Measurements from ENCODE around the gene LITAFD. TPM values are rescaled to one million over a fixed set of nuclear protein-coding genes. Genes with fewer than 3 reads are reported as not detected.

LITAFD gene
- total and polyA plus RNA-seq, 10 of the 15 experiments (the other 5 are each of a cell fraction or from before 2014, with no cell fraction given), result not detected

DNA sequence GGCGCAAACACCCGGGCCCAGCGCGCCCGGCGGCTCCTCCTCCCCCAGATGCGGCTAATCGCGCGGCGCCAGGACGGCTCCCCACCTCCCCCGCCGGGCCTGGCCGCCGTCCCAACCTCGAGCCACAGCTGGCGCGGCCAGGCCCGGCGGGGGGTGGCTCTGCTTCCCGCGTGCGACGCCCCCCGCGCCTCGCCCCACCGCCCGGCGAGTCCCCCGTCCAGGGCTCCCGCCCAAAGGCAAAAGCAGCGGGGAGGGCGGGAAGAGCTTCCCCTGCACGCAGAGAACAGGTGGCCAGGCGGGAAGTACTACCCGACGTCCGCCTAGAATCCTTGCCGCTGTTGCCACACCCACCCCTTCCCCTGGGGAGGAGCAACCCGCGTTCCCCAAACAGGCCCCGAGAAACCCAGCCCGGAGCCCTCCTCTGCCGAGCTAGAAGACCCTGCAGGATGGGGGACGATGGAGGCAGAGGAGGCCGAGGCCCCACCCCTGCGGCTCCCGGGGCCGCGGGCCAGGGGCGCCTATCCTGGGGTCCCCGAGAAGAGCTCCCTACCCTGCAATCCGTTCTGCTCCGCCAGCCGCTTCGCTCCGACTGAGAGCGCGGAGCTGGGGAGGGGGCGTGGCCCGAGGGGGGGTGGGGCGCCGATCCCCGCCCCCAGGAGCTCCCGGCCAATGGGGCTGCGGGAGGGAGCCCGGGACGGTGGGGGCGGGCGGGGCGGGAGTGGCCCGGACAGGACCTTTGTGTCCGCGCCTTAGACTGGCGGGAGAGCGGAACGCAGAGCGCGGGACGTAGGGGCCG lies 13.5 kb upstream of the LITAFD start, which contains the start of gene CARHSP1:
CARHSP1 (minus strand) TSS at position 591 of the 796 bp plus-strand sequence. CDS start 9,678 bp downstream, outside the sequence.
- no peaks in the 10 kb centered on the region for H3K27me3 ChIP-seq (replicated peaks in 1 of 2; ENCODE audit: control insufficient read depth in 2 of 2, insufficient read depth in 2 of 2, low read length in 1 of 2)
- under 1% methylated on average over 43 of the region's 83 CpGs for WGBS (ENCODE audit: insufficient coverage, insufficient replicate concordance, low lambda C conversion rate, missing lambda C conversion rate)
- H3K4me1 ChIP-seq (ENCODE audit: control insufficient read depth, insufficient read depth, low read length), result peaks cover 32% of the 10 kb centered on the region
- peak within 1 kb of the TSS; percentile 94 for H3K4me2 ChIP-seq (ENCODE audit: control insufficient read depth, insufficient read depth)
- ChIA-PET SMC1A (ENCODE audit: uncharacterized antibody, unreplicated experiment) (interaction anchor here (0.8 to 3.1 kb wide), 6 partner anchors 12 to 259 kb away, joined by 3 to 11 read pairs (median 3); no protein-coding TSS in a partner anchor), CTCF (interaction anchor here (0.7 to 3.1 kb wide), 5 partner anchors 11 to 50 kb away, joined by 3 to 30 read pairs (median 5); no protein-coding TSS in a partner anchor), RAD21 (ENCODE audit: unreplicated experiment) (interaction anchor here (0.6 to 3.9 kb wide), 23 partner anchors 9 to 301 kb away, joined by 3 to 44 read pairs (median 3); partner anchors contain the start of genes HAPSTR1, LITAFD, PMM2 and TMEM186), POLR2A (interaction anchor here (0.6 to 2.2 kb wide), 14 partner anchors 9 to 223 kb away, joined by 3 to 8 read pairs (median 3); partner anchors contain the start of genes HAPSTR1, PMM2 and TMEM186)
- intact Hi-C loops (cut with micrococcal nuclease; ENCODE audit: unreplicated experiment), result loop anchor here (1.0 kb wide), 2 partner anchors 24 to 71 kb away; partner anchors contain the start of genes PMM2 and TMEM186
- H3K27ac ChIP-seq (ENCODE audit: control insufficient read depth, insufficient read depth), result peak within 1 kb of the TSS; percentile 90
- no peaks in the 10 kb centered on the region for H3K9me3 ChIP-seq (replicated peaks; ENCODE audit: control insufficient read depth, insufficient read depth, low read length)
- H3K9ac ChIP-seq (ENCODE audit: control insufficient read depth, insufficient read depth, low read length), result peak within 1 kb of the TSS; percentile 95
- ATAC-seq, result peak; percentile 82
- H3K79me2 ChIP-seq (ENCODE audit: control insufficient read depth, insufficient read depth, low read length), result peaks cover 46% of the 10 kb centered on the region
- peak; percentile 51 for DNase-seq (ENCODE audit: low read depth, low spot score)
- FAIRE-seq, result peak; percentile 18
- 0 out of 2 replicates have a peak, but pooled peaks cover 3% of the 10 kb centered on the region for H4K20me1 ChIP-seq (ENCODE audit: control insufficient read depth, insufficient read depth)
- H2AFZ ChIP-seq (ENCODE audit: control insufficient read depth, low read depth, low read length), result peak within 1 kb of the TSS; percentile 76
- no TSS peak for BruUV-seq (replicated peaks)
- H3K4me3 ChIP-seq, result peak within 1 kb of the TSS; percentile 95
- H3K36me3 ChIP-seq (ENCODE audit: control insufficient read depth in 2 of 2, insufficient read depth in 2 of 2, low read length in 1 of 2), result peaks cover 3 to 8% of the 10 kb centered on the region in 2 experiments; a peak in 2 of 4 replicates
- in situ Hi-C loops (cut with MboI), result no loop called here
- TF ChIP-seq CBX3 (IDR thresholded peaks at IDR 0.05; ENCODE audit: borderline replicate concordance, low read depth) (no peak), POU2F2 (IDR thresholded peaks at IDR 0.05; ENCODE audit: borderline replicate concordance, low read depth, low read length) (0 out of 3 replicates have a peak, but pooled peaks have one; percentile 6), ZNF274 (IDR thresholded peaks at IDR 0.05; ENCODE audit: insufficient read depth, insufficient read length) (no peak), SREBF2 (IDR thresholded peaks at IDR 0.05; ENCODE audit: low read length) (no peak), JUND (IDR thresholded peaks at IDR 0.05; ENCODE audit: low read depth, low read length) (no peak), RB1 (IDR thresholded peaks at IDR 0.05; ENCODE audit: borderline replicate concordance) (peak; percentile 58; the same call in 1 of the 2 replicates), SIX5 (IDR thresholded peaks at IDR 0.05; ENCODE audit: low read depth, low read length, severe bottlenecking) (no peak)
- TF ChIP-seq, protein P1, sequence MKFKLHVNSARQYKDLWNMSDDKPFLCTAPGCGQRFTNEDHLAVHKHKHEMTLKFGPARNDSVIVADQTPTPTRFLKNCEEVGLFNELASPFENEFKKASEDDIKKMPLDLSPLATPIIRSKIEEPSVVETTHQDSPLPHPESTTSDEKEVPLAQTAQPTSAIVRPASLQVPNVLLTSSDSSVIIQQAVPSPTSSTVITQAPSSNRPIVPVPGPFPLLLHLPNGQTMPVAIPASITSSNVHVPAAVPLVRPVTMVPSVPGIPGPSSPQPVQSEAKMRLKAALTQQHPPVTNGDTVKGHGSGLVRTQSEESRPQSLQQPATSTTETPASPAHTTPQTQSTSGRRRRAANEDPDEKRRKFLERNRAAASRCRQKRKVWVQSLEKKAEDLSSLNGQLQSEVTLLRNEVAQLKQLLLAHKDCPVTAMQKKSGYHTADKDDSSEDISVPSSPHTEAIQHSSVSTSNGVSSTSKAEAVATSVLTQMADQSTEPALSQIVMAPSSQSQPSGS (IDR thresholded peaks at IDR 0.05; ENCODE audit: low read length), result no peak
- TF ChIP-seq, protein P2, sequence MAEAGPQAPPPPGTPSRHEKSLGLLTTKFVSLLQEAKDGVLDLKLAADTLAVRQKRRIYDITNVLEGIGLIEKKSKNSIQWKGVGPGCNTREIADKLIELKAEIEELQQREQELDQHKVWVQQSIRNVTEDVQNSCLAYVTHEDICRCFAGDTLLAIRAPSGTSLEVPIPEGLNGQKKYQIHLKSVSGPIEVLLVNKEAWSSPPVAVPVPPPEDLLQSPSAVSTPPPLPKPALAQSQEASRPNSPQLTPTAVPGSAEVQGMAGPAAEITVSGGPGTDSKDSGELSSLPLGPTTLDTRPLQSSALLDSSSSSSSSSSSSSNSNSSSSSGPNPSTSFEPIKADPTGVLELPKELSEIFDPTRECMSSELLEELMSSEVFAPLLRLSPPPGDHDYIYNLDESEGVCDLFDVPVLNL (IDR thresholded peaks at IDR 0.05; ENCODE audit: low read depth, low read length), result no peak
- TF ChIP-seq, protein P3, sequence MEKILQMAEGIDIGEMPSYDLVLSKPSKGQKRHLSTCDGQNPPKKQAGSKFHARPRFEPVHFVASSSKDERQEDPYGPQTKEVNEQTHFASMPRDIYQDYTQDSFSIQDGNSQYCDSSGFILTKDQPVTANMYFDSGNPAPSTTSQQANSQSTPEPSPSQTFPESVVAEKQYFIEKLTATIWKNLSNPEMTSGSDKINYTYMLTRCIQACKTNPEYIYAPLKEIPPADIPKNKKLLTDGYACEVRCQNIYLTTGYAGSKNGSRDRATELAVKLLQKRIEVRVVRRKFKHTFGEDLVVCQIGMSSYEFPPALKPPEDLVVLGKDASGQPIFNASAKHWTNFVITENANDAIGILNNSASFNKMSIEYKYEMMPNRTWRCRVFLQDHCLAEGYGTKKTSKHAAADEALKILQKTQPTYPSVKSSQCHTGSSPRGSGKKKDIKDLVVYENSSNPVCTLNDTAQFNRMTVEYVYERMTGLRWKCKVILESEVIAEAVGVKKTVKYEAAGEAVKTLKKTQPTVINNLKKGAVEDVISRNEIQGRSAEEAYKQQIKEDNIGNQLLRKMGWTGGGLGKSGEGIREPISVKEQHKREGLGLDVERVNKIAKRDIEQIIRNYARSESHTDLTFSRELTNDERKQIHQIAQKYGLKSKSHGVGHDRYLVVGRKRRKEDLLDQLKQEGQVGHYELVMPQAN (conservative IDR thresholded peaks at IDR 0.05), result peak; percentile 75
- TF ChIP-seq, protein P4, sequence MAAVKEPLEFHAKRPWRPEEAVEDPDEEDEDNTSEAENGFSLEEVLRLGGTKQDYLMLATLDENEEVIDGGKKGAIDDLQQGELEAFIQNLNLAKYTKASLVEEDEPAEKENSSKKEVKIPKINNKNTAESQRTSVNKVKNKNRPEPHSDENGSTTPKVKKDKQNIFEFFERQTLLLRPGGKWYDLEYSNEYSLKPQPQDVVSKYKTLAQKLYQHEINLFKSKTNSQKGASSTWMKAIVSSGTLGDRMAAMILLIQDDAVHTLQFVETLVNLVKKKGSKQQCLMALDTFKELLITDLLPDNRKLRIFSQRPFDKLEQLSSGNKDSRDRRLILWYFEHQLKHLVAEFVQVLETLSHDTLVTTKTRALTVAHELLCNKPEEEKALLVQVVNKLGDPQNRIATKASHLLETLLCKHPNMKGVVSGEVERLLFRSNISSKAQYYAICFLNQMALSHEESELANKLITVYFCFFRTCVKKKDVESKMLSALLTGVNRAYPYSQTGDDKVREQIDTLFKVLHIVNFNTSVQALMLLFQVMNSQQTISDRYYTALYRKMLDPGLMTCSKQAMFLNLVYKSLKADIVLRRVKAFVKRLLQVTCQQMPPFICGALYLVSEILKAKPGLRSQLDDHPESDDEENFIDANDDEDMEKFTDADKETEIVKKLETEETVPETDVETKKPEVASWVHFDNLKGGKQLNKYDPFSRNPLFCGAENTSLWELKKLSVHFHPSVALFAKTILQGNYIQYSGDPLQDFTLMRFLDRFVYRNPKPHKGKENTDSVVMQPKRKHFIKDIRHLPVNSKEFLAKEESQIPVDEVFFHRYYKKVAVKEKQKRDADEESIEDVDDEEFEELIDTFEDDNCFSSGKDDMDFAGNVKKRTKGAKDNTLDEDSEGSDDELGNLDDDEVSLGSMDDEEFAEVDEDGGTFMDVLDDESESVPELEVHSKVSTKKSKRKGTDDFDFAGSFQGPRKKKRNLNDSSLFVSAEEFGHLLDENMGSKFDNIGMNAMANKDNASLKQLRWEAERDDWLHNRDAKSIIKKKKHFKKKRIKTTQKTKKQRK (IDR thresholded peaks at IDR 0.05; ENCODE audit: low read depth, low read length), result no peak
- TF ChIP-seq, protein P5, sequence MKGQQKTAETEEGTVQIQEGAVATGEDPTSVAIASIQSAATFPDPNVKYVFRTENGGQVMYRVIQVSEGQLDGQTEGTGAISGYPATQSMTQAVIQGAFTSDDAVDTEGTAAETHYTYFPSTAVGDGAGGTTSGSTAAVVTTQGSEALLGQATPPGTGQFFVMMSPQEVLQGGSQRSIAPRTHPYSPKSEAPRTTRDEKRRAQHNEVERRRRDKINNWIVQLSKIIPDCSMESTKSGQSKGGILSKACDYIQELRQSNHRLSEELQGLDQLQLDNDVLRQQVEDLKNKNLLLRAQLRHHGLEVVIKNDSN (IDR thresholded peaks at IDR 0.05; ENCODE audit: borderline replicate concordance, extremely low read length, insufficient read depth, low read depth, low read length), result no peak
